HUES48 (cell line): ENCODE results near the gene SLC16A4.

ENCODE experiments used
- H3K27ac ChIP-seq: one replicate; pipeline ENCODE4 v1.7.0; 2013; ENCODE audit warnings: low read depth, low read length, inconsistent platforms
- H3K27me3 ChIP-seq: 2 replicates; pipeline ENCODE4 v1.6.1; 2013; ENCODE audit warnings: mild to moderate bottlenecking, low read length; ENCODE audit not compliant: control insufficient read depth, insufficient read depth
- H3K36me3 ChIP-seq: 2 replicates; pipeline ENCODE4 v1.6.1; 2013; ENCODE audit warnings: low read length; ENCODE audit not compliant: control insufficient read depth, insufficient read depth
- H3K4me1 ChIP-seq: 2 replicates; pipeline ENCODE4 v1.6.1; 2013; ENCODE audit warnings: mild to moderate bottlenecking, low read length; ENCODE audit not compliant: control insufficient read depth, insufficient read depth
- H3K4me3 ChIP-seq: 2 replicates; pipeline ENCODE4 v1.5.1; 2013; ENCODE audit warnings: mild to moderate bottlenecking, low read depth, low read length
- H3K9ac ChIP-seq: 2 replicates; pipeline ENCODE4 v1.6.1; 2013; ENCODE audit warnings: mild to moderate bottlenecking, low read depth, low read length, moderate library complexity
- H3K9me3 ChIP-seq: 2 replicates; pipeline ENCODE4 v1.6.1; 2013; ENCODE audit warnings: low read length; ENCODE audit not compliant: control insufficient read depth, insufficient read depth

The SLC16A4 gene

GRCh38 chr1:110356379-110356778, 34.4 kb downstream of the SLC16A4 start:
- H3K36me3 ChIP-seq: peaks cover 67% of the 10 kb centered on the region

DNA sequence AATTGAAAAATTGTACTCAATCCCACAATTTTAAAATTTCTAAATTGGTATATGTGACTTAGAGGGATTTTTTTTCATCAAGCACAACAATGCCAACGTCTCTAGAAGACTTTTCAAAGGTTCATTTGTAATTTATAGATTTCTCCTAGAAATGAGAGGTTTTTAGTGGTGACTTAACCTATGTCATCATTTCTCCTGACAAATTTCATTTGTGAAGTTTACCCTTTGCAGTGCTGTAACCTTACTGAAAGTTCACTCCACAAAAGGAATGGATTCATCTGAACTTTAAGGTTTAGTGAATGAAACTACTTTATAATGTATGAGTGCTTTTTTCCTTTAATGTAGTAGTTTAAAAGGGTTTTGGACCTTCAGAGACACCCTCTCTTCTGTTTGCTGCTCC, 35.5 kb downstream of the SLC16A4 start:
- Histone ChIP-seq H3K27ac (no peak overlapping the region), H3K4me1 (no peaks in the 10 kb centered on the region), H3K36me3 (peaks cover 68% of the 10 kb centered on the region), H3K9ac (no peak overlapping the region), H3K27me3 (no peaks in the 10 kb centered on the region), H3K4me3 (no peak overlapping the region), H3K9me3 (no peaks in the 10 kb centered on the region)

More at GRCh38 chr1:110356379-110356778, 34.4 kb downstream of the SLC16A4 start:
- Histone ChIP-seq H3K4me1 (no peaks in the 10 kb centered on the region), H3K27ac (no peak overlapping the region), H3K4me3 (no peak overlapping the region), H3K9me3 (no peaks in the 10 kb centered on the region), H3K27me3 (no peaks in the 10 kb centered on the region), H3K9ac (no peak overlapping the region)

- Histone ChIP-seq H3K36me3 (peaks cover 70% of the 10 kb centered on the region), H3K27me3 (no peaks in the 10 kb centered on the region), H3K9ac (no peak overlapping the region), H3K27ac (no peak overlapping the region), H3K4me3 (no peak overlapping the region), H3K4me1 (peaks cover 24% of the 10 kb centered on the region), H3K9me3 (no peaks in the 10 kb centered on the region)
These were observed 40.5 kb downstream of the SLC16A4 start for GRCh38 chr1:110350360-110350759.

DNA sequence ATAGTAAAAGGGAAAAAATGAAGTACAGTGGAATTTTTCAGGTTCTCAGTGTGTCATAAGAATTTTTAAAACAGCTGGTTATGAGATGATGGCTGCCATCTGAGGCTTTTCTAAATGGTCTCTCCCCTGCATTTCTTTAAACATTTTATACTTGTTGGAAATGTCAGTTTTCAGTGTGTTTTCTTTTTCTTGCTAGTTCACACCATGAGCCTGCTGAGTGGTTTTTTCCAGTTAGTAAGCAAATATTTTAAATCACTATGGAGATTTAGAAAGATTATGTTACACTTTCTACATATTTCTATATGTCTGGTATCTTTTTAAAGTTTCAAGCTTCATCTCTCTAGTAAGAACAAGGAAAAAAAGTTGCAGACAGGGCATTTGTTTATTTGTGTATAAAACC, 42.1 kb downstream of the SLC16A4 start:
- no peaks in the 10 kb centered on the region for H3K27me3 ChIP-seq
- H3K4me3 ChIP-seq: no peak overlapping the region
- peaks cover 76% of the 10 kb centered on the region for H3K36me3 ChIP-seq
- H3K27ac ChIP-seq: no peak overlapping the region
- no peaks in the 10 kb centered on the region for H3K9me3 ChIP-seq
- no peak overlapping the region for H3K9ac ChIP-seq
- H3K4me1 ChIP-seq: peaks cover 34% of the 10 kb centered on the region

GRCh38 chr1:110348050-110348449, 42.8 kb downstream of the SLC16A4 start:
- Histone ChIP-seq H3K27me3 (no peaks in the 10 kb centered on the region), H3K9ac (no peak overlapping the region), H3K36me3 (peaks cover 76% of the 10 kb centered on the region), H3K4me1 (peaks cover 37% of the 10 kb centered on the region), H3K4me3 (no peak overlapping the region), H3K9me3 (no peaks in the 10 kb centered on the region), H3K27ac (no peak overlapping the region)

GRCh38 chr1:110347182-110347893, 43.5 kb downstream of the SLC16A4 start:
- no peaks in the 10 kb centered on the region for H3K9me3 ChIP-seq
- H3K9ac ChIP-seq: no peak overlapping the region
- H3K36me3 ChIP-seq: peaks cover 80% of the 10 kb centered on the region
- H3K27ac ChIP-seq: peak overlapping the region; percentile 43
- no peaks in the 10 kb centered on the region for H3K27me3 ChIP-seq
- H3K4me1 ChIP-seq: peaks cover 44% of the 10 kb centered on the region
- 0 out of 2 replicates have a peak overlapping the region, but pooled peaks have one; percentile 9 for H3K4me3 ChIP-seq

- 0 out of 2 replicates have a peak overlapping the region, but pooled peaks have one; percentile 1 for H3K4me3 ChIP-seq
These were observed 44.1 kb downstream of the SLC16A4 start for GRCh38 chr1:110346690-110347089.

DNA sequence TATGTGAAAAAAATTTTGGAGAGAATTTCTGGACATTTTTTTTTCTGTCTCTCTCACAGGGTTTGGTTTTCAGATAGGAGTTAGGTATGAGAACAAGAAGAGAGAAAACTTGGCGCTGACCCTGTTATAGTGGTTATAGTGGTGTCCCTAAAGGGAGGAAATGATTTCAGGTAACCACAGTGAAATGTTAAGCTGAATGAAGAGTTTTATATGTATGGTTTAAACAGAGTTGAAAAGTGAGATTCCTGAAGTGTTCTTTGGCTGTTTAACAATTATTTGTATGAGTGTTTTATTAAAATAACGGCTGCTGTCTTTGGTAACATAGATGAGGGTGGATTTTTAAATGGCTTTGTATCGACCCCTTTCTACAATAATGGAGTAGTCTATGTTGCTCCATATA, 45.3 kb downstream of the SLC16A4 start:
- no peak overlapping the region for H3K4me3 ChIP-seq
- peaks cover 86% of the 10 kb centered on the region for H3K36me3 ChIP-seq
- no peak overlapping the region for H3K27ac ChIP-seq
- no peaks in the 10 kb centered on the region for H3K9me3 ChIP-seq
- peaks cover 61% of the 10 kb centered on the region for H3K4me1 ChIP-seq
- H3K27me3 ChIP-seq: no peaks in the 10 kb centered on the region
- no peak overlapping the region for H3K9ac ChIP-seq

More at GRCh38 chr1:110346690-110347089, 44.1 kb downstream of the SLC16A4 start:
- Histone ChIP-seq H3K4me1 (peaks cover 49% of the 10 kb centered on the region), H3K9ac (no peak overlapping the region), H3K27me3 (no peaks in the 10 kb centered on the region), H3K36me3 (peaks cover 80% of the 10 kb centered on the region), H3K27ac (peak overlapping the region; percentile 43), H3K9me3 (no peaks in the 10 kb centered on the region)

GRCh38 chr1:110344152-110344551, 46.7 kb downstream of the SLC16A4 start:
- peaks cover 64% of the 10 kb centered on the region for H3K4me1 ChIP-seq
- H3K9ac ChIP-seq: no peak overlapping the region
- H3K27ac ChIP-seq: no peak overlapping the region
- H3K9me3 ChIP-seq: no peaks in the 10 kb centered on the region
- H3K36me3 ChIP-seq: peaks cover 76% of the 10 kb centered on the region
- H3K4me3 ChIP-seq: 0 out of 2 replicates have a peak overlapping the region, but pooled peaks have one; percentile 14
- H3K27me3 ChIP-seq: no peaks in the 10 kb centered on the region

DNA sequence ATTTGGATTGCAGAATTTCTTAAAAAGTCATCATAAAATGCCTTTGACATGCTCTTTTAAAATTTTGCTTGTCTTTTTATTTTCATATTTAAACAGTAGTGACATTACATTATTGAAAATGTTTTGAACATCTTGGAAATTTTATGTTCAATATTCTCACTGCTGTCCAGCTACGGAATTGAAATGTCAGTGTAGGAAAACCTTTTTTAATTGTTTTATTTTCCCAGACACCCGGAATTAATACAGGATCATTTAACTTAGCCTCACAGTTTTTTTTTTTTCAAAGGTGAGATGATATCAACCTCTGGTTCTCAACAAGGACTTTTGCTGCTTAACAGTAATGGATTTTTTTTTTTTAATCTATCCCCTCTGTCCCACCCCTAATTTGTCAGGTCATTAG, 47.6 kb downstream of the SLC16A4 start:
- Histone ChIP-seq H3K9ac (no peak overlapping the region), H3K4me3 (peak overlapping the region; percentile 93), H3K27ac (no peak overlapping the region), H3K27me3 (no peaks in the 10 kb centered on the region), H3K9me3 (no peaks in the 10 kb centered on the region), H3K4me1 (peaks cover 64% of the 10 kb centered on the region), H3K36me3 (peaks cover 67% of the 10 kb centered on the region)

GRCh38 chr1:110341872-110342331, 48.9 kb downstream of the SLC16A4 start:
- Histone ChIP-seq H3K9me3 (no peaks in the 10 kb centered on the region), H3K4me1 (peaks cover 55% of the 10 kb centered on the region), H3K9ac (no peak overlapping the region), H3K27ac (no peak overlapping the region), H3K36me3 (peaks cover 54% of the 10 kb centered on the region), H3K27me3 (no peaks in the 10 kb centered on the region), H3K4me3 (peak overlapping the region; percentile 93)
